Vagina (tissue), 2 donors: ENCODE data around the gene PLEKHA4.

Source experiments
- POLR2A ChIP-seq, 2 donors: fragments of 450-650 bp; IDR thresholded peaks; one replicate each; pipeline ENCODE4 v1.6.1; 2017; ENCODE audit warnings: antibody characterized with exemption in 2 of 2, mild to moderate bottlenecking in 2 of 2, moderate library complexity in 2 of 2
- POLR2AphosphoS5 ChIP-seq, 2 donors: sonication (generic); formaldehyde crosslinking; IDR thresholded peaks; one replicate each; pipeline ENCODE4 v1.9.0; 2017; ENCODE audit warnings: antibody characterized with exemption in 2 of 2, mild to moderate bottlenecking in 2 of 2, low read depth in 1 of 2; ENCODE audit not compliant: insufficient read depth in 1 of 2
- TF ChIP-seq, protein P1 (sequence below), 3 experiments: fragments of 450-650 bp in 2 of 3; fragments of 200-600 bp in 1 of 3; sonication (generic) in 1 of 3; IDR thresholded peaks; one replicate each; pipeline ENCODE4 v1.5.1; 2017 to 2019; ENCODE audit warnings: antibody characterized with exemption in 3 of 3, mild to moderate bottlenecking in 2 of 3, moderate library complexity in 2 of 3

GRCh38 chr19:48856921-48857320 is 11.5 kb downstream of the PLEKHA4 start:
- TF ChIP-seq, protein P1, sequence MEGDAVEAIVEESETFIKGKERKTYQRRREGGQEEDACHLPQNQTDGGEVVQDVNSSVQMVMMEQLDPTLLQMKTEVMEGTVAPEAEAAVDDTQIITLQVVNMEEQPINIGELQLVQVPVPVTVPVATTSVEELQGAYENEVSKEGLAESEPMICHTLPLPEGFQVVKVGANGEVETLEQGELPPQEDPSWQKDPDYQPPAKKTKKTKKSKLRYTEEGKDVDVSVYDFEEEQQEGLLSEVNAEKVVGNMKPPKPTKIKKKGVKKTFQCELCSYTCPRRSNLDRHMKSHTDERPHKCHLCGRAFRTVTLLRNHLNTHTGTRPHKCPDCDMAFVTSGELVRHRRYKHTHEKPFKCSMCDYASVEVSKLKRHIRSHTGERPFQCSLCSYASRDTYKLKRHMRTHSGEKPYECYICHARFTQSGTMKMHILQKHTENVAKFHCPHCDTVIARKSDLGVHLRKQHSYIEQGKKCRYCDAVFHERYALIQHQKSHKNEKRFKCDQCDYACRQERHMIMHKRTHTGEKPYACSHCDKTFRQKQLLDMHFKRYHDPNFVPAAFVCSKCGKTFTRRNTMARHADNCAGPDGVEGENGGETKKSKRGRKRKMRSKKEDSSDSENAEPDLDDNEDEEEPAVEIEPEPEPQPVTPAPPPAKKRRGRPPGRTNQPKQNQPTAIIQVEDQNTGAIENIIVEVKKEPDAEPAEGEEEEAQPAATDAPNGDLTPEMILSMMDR (IDR thresholded peaks at IDR 0.05), result no peak
- no peak for TF ChIP-seq POLR2A (IDR thresholded peaks at IDR 0.05)
- no peak for TF ChIP-seq POLR2AphosphoS5 (IDR thresholded peaks at IDR 0.05; ENCODE audit: insufficient read depth in 1 of 2, low read depth in 1 of 2)
